B cell (primary cell): ENCODE data around the gene ST7L.

Experiments
- CTCF ChIP-seq: fragments of 200-600 bp; IDR thresholded peaks from one replicate; pipeline ENCODE4 v1.8.0; 2022; ENCODE audit warnings: antibody characterized with exemption, mild to moderate bottlenecking
- EZH2 ChIP-seq: IDR thresholded peaks from 2 replicates; pipeline ENCODE4 v1.6.1; 2012; ENCODE audit warnings: borderline replicate concordance, low read depth, mild to moderate bottlenecking, moderate library complexity, low read length; ENCODE audit not compliant: insufficient read depth, poor library complexity, severe bottlenecking

GRCh38 chr1:112589766-112590165 lies 29.2 kb downstream of the ST7L start:
- TF ChIP-seq CTCF = no peak
- no peak for TF ChIP-seq EZH2
